Measurements from ENCODE around the gene KIT.

KIT gene

DNA sequence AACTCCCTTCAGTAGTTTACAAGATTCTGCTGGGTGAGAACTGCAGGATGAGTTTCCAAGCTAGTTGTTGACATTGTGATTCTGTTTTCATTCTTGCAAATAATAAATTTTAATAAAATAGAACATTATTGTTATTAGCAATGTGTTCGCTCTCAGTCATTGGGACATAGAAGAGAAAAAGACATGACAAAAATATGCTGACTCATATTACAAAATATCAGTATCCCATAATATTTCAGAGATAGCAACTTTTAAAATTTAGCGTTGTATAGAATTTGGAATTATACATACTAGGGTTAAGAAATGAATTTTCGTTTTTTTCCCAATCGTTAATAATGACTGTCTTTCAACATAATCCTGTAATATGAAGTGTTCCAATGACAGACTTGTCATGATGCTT is 45.4 kb downstream of the KIT start:
- DNase-seq (ENCODE audit: low read depth), result no peak

DNA sequence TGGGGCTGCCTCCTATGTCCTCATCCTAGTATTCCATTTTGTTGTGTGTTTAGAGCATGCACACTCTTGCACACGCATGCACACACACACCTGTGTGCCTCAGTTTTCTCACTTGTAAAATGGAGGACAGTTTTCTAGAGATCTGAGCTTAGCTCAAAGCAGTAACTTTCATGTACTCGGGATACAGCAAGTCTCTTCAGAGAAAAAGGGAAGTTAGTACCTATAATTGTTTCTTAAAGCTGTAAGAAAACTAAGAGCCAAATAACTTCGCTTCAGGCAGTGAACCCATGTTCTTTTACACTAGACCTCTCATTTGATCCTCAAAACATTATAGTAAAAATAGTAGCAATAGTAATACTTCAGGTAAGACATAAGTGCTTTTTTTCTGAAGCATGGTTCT is 49.6 kb downstream of the KIT start:
- no peak for DNase-seq (ENCODE audit: low read depth)

DNA sequence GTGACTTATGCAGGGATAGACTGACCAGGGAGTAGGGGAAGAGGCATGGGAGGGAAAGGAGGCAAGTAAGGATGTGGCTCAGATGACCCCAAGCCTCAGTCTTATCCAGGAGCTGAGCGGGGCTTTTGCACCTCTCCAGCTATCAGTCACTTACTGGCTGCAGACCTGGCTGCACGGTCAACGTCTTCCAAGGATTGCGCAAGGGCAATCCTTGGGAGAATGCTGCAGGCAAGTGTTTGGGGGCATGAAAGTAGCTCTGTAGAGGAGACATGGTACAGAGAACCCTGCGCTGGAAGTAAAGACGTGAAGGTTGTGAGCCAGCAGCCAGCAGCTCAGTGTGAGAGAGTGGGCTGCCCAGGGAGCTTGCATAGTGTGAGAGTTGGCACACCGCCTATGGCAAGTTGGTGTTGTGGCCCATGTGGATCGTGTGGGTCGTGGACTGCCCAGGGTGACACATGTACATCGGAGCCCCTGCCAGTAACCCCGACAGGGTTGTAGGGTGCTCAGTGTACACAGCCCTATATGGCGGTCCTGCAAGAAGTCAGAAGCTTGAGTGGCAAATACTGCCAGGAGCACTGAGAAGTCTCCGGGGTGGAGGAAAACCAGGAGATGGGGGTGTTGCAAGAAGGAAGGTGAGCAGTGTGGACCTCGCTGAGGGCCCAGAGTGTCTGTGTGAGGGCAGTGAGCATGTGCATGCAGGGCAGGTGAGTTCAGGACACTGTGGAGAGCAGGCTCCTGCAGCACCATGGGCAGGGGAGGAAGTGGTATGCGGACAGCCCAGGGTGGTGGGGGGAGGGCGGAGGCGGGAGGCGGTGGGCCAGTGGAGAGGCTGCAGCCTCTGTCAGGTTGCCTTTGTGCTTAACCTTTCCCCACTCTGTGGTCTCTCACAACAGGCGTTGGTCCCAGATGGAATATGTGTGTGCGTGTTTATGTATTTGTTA is 50.9 kb downstream of the KIT start:
- DNase-seq (ENCODE audit: low read depth), result no peak

DNA sequence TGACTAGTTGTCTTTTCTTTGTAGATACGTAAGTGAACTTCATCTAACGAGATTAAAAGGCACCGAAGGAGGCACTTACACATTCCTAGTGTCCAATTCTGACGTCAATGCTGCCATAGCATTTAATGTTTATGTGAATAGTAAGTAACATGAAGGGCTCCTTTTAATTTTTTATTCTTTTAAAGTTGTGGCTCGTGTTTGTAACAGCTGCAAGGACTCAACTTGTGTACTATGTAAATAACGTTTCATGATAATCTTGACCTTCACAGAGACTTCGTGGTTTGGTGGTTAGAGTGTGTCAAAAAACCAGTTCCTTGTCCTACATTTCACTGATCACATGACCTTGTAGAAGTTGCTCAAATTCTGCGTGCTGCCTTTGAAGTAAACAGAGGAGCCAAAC is 51.6 kb downstream of the KIT start:
- DNase-seq (ENCODE audit: low read depth), result no peak

DNA sequence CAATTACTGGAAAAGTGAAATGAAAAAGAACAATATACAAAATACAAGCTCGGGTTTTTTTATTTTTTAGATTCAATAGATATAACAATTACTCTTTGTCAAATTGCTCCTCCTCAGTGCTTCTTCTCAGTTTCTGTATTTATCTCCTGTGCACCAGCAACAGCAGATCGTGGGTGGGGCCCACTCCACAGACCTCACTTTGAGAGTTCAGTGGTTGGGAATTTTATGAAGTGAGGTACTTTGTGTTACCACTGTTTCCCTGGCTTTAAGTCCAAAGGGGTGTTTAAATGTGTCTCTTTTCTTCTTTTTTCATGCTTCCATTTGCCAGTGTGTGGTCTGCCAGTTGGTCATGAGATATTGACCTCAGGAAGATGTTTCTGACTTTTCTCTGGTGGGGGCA is 54.4 kb downstream of the KIT start:
- no peak for DNase-seq (ENCODE audit: low read depth)

DNA sequence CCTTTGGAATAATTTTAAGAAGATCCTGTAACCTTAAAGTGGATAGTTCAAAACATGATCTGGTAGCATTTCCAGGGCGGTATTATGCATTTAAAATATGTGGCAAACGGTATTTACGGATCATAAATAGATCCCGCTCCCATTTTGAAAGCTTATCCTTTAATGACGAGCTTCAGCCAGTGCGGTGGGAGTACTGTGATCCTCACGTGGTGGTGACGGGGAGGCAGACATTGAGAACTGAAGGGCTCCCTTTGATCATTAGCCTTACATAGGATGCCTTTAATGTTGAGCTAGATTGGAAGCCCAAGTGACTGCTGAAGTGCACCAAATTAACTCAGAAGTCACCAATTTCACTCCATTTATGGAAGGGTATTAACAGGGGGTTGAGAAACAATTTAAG is 56.9 kb downstream of the KIT start:
- DNase-seq (ENCODE audit: low read depth), result no peak

DNA sequence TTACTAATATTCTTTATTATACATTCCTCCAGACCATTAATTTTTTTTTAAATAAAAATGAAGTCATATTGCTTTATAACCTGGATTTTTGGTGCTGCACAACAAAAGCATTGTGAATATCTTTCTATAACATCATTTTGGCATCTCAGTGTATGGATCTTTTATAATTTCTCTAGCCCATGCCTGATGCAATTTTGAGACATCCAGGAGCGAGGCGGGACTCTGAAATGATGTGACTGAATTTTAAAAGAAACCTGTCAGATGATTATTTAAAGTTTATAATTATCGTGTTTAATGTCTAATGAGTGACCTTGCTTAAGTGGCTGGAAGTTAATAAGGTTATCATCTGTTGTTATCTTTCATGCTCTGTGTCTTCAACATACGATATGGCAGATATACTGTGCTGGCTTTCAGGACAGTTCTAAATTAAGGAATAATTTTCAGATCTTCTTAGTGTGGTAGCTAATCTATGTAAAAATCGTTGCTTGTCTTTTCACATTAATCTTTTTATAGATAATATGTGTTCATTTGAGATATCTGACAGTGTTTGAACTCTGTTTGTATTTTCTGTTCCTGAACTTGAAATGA is 58.8 kb downstream of the KIT start:
- DNase-seq (ENCODE audit: low read depth), result no peak

DNA sequence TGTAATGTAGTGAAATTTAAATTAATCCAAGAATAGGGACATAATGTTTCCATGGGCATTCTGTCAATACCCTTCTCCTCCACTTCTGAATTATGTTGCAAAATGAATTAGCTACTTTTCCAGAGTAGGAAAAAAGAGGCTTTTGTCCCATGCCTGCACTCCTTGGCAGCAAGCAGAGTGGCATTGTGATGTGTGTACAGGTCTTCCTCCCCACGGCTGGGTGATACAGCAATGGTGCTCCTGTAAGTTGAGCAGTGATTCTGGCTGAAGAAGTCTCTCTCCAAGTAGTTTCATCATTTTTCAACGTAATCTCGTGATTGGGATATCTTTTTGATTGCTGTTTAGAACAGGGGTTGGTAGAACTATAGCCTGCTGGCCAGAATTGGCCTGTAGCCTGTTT is 59.9 kb downstream of the KIT start:
- DNase-seq (ENCODE audit: low read depth), result no peak

DNA sequence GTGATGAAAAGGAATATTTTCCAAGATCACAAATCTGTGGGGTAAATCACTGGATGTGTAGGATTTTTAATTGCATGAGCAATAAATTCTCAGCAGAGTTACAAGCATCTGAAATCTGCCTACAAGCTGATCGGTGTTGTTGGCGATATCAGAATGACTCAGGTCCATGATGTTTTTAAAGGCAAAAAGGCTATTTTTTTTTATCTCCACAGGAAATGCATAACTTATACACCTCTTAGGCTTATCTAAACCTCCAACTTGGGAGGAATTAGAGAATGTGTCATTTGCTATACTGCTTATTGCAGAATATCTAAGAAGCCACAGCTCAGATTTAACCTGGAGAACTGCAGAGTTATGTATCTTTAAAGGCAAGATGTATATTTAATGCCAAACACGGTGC is 61.6 kb downstream of the KIT start:
- DNase-seq (ENCODE audit: low read depth), result no peak

DNA sequence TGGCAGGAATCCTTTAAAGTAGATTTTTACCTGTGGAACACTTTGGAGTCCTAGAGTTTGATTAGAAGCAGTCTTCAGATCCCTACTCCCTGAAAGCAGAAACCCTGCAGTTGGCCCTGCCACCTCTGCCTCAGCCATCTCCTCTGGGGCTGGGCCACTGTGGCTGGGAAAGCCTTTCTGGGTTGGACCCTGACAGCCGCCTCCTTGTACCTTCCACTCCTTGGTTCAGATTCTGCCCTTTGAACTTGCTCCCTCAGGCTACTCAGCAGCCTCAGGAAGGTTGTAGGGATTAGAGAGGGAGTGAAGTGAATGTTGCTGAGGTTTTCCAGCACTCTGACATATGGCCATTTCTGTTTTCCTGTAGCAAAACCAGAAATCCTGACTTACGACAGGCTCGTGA is 65.5 kb downstream of the KIT start:
- no peak for DNase-seq (ENCODE audit: low read depth)

DNA sequence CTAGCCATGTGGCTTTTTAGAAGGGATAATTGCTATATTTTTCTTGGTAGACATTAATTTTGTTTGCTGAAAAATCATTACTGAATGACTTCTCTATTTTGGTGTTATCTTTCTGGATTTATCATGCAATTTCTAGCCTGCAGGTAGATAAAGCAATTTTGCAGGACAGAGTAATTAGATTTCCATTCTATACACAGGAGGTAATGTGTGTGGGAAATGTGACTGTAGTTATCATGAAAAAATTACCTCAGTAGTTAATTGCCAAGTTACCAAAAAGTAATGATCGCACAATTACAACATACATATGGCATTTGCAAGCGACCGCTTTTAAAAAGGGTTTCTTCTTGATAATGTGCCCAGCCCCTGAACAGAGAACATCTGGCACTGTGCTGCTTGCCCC is 66.1 kb downstream of the KIT start:
- no peak for DNase-seq (ENCODE audit: low read depth)

DNA sequence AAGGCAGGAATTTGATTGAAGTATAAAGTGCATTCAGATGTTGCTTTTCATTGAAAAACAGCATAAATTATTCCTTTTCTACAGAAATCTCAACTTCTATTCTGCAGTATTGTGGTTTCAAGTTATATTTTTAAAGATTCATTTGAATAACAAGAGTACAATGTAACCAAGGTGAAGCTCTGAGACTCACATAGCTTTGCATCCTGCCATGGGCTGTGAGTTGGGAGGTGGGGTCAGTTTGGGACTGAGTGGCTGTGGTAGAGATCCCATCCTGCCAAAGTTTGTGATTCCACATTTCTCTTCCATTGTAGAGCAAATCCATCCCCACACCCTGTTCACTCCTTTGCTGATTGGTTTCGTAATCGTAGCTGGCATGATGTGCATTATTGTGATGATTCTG is 69.2 kb downstream of the KIT start:
- no peak for DNase-seq (ENCODE audit: low read depth)

DNA sequence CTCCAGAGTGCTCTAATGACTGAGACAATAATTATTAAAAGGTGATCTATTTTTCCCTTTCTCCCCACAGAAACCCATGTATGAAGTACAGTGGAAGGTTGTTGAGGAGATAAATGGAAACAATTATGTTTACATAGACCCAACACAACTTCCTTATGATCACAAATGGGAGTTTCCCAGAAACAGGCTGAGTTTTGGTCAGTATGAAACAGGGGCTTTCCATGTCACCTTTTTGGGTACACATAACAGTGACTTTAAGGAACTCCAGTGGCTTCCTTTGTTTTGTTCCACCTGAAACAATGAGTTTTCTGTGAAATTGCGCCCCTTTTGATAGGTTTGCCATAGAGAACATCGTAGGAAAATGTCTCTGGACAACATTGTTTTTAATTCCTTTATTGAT is 69.6 kb downstream of the KIT start:
- no peak for DNase-seq (ENCODE audit: low read depth)

DNA sequence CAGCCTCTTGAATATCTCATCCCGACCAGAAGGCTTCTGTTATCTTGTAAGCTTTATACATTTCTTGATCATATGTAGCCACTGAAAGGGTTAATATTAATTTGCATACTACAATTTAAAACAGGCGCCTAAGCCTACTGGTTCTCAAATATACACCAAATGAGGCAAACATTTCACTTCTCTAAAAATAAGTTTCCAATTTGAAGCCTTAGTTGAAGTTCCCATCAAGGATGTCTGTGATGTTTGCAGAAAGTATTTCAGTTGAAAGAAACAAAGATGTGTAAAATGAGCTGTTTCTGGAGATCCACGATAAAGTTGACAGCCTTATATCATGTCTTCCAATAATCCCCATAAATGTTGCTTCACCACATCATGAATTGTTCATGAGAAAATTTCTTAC is 70.6 kb downstream of the KIT start:
- DNase-seq (ENCODE audit: low read depth), result no peak

DNA sequence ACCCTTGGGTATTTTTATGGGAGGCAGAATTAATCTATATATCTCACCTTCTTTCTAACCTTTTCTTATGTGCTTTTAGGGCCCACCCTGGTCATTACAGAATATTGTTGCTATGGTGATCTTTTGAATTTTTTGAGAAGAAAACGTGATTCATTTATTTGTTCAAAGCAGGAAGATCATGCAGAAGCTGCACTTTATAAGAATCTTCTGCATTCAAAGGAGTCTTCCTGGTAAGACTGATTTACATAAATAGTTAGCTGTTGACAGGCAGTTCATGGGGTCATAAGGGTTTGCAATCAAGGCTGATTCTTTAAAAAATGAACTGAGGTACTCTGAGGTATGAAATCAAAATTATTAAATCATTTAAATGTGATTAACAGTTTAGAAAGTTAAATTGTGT is 71.5 kb downstream of the KIT start:
- no peak for DNase-seq (ENCODE audit: low read depth)

DNA sequence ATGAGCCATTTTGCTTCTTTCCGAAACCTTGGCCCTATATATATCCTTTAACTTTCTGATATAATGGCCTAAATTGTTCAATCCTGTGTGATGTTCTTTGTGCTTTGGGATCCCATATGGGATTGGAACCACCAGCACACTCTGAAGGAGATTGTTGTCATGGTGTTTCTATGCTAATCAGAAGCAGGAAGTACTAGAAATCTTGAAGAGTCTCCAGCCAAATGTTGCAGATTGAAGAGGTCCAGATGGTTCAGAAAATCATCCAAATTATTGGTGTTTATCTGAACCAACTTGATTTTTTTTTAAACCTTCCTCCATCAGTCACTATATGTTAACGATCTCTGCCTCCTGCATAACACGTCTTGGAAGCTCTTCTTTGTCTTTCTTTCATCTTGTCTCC is 72.8 kb downstream of the KIT start:
- no peak for DNase-seq (ENCODE audit: low read depth)

DNA sequence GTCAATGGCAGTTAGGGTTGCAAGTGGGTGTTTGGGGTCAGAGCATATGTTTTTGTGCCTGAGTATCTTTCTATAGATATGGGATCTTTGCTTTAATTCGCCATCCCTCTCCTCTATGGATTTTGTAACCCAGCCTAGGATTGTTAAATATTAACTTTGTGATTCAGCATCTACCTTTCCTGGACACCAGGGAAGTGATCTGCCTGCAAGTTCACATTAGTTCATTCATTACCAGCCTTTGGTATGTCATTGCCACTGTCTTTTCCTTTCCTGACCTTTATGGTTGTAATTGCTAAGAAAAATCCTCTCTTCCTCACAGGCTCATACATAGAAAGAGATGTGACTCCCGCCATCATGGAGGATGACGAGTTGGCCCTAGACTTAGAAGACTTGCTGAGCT is 73.8 kb downstream of the KIT start:
- no peak for DNase-seq (ENCODE audit: low read depth)

DNA sequence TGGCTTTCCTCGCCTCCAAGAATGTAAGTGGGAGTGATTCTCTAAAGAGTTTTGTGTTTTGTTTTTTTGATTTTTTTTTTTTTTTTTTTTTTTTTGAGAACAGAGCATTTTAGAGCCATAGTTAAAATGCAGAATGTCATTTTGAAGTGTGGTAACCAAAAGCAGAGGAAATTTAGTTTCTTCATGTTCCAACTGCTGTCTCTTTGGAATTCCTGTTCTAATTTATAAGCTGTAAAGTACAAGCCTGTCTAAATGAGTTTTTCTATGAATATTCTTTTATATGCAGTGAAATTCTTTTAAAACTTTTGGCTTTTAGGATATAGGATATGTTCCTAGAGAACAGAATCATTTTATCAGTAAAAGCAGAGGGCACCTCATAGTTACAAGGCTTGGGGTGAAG is 74.2 kb downstream of the KIT start:
- no peak for DNase-seq (ENCODE audit: low read depth)

DNA sequence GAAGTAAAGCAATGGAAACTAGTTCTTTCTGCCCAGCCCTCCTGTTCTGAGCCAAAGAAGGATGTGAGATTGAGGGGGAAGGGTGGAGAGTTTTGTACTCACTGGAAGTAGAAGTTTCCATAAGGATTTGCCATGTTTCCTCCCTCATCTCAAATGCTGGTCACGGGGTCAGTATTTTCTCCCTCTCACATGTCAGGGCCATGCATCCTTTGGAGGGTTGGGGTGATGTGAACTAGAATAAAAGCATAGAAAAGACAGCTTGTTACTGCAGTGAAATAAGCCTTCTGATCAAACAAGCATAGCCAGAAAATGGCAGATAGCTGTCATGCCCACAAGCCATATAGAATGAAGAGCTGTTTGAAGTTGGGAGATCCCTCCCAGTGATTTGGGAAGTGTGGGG is 79.7 kb downstream of the KIT start:
- DNase-seq (ENCODE audit: low read depth), result no peak

DNA sequence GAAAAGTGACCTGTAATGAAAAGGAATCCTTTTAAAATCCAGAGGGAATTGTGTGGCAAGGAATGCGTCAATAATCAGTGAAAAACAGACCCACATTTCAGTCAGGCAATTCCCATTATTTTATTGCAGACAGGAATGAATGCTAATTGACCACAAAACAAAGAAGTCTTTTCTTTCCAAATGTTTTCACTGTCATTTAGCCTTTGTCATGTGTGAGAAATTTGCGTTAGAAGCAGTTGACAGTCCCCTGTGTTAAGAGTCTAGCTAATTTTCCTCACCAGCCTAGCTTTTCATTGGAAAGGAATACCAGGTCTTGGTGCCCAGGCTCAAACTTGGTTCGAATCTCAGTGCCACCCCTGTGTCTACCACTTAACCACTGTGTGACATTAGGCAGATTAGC is 83.4 kb downstream of the KIT start:
- no peak for DNase-seq (ENCODE audit: low read depth)

DNA sequence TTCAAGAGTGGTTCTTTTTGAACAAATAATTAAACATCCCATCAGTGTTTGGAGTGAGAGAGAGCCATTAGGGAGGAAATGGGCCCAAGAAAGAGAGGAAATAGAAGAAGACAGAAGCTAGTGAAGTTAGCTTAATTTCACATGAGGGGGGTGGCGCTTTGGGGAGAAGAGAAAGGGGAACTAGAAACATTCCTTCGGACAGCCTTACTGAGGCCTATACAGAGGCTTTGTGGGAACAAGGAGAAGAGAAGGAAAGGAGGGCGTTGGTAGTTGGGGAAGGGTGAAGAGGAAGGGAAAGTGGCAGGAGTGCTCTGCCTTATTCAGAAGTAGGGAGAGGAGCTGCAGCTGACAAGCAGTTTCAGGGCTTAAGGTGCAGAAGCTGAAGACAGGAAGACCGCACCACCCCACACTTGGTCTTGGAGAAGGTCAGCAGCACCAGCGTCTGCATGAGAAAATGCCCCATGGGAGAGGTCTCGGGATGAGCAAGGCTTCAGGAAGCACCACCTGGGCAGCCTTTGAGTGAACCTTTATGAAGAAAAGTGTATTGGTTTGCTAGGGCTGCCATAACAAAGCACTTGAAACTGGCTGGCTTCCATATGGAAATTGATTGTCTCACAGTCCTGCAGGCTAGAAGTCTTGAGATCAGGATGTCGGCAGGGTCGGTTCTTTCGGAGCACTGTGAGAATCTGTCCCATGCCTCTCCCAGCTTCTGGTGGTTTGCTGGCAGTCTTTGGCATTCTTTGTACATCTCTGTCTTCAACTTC is 85.1 kb downstream of the KIT start:
- DNase-seq (ENCODE audit: low read depth), result no peak

DNA sequence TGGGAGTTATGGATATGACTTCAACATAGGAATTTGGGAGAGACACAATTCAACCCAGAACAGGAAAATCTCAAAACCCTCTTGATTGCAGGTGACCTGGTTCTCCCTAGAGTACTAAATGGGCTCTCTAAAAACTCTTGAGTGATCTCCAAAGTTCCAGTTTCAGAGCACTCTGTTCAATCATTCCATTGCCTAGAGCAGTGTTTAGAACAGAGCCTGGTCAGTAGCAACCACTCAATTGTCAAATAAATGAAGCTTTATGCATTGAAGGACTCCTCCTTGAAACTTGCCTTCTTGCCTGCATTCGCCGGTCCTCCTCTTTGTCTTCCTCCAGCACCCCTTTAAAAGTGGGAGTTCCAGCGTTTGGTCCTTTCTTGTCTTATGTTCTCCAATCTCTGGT is 85.8 kb downstream of the KIT start:
- DNase-seq (ENCODE audit: low read depth), result no peak

DNA sequence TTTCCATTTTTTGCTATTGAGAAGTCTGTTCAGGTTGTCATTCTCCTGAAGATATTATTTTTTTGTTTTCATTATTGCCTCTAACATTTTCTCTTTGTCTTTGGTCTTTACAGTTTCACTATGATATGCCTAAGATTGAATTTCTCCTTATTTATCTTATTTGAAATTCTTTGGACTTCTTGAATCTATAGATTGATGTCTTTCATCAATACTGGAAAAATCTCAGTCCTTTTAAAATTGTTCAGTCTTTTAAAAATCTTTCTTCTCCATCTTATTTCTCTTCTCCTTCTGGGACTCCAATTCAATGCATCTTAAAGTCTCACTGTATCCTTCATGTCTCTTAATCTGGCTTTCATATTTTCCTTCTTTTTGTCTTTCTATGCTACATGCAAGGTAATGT is 86.7 kb downstream of the KIT start:
- no peak for DNase-seq (ENCODE audit: low read depth)

Data from non-pigmented ciliary epithelial cell (primary cell).